Measurements from ENCODE around the gene MED17.

Gene MED17

DNA sequence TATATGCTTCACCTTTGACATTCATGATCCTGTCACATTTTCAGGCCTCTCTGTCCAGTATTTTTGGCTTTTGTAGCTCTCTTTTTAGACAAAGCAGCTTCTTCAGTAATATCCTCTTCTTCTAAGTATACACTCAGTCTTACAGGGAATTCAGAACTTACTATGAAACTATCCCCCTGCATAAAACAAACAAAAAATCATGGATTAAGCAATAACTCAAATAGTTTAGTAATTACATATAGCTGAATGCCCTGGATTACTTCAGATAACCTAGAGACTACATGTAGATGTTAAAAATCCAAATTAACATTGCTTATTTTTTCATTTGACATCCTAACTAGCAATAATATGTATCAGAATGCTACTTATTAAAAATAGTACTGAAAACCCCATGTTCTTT is 48.0 kb upstream of the MED17 start:
- peaks cover 60% of the 10 kb centered on the region; the same call in 1 of the 2 replicates for H4K20me1 ChIP-seq (ENCODE audit: insufficient read depth, low read length)
- DNase-seq = no peak
- no peak overlapping the region for H3K4me3 ChIP-seq (ENCODE audit: low read length)
- peaks cover 91% of the 10 kb centered on the region for H3K79me2 ChIP-seq (ENCODE audit: low read length)
- H3K36me3 ChIP-seq (replicated peaks; ENCODE audit: insufficient read depth, low read length) = peaks cover 59% of the 10 kb centered on the region
- TF ChIP-seq, protein P1, sequence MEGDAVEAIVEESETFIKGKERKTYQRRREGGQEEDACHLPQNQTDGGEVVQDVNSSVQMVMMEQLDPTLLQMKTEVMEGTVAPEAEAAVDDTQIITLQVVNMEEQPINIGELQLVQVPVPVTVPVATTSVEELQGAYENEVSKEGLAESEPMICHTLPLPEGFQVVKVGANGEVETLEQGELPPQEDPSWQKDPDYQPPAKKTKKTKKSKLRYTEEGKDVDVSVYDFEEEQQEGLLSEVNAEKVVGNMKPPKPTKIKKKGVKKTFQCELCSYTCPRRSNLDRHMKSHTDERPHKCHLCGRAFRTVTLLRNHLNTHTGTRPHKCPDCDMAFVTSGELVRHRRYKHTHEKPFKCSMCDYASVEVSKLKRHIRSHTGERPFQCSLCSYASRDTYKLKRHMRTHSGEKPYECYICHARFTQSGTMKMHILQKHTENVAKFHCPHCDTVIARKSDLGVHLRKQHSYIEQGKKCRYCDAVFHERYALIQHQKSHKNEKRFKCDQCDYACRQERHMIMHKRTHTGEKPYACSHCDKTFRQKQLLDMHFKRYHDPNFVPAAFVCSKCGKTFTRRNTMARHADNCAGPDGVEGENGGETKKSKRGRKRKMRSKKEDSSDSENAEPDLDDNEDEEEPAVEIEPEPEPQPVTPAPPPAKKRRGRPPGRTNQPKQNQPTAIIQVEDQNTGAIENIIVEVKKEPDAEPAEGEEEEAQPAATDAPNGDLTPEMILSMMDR (IDR thresholded peaks at IDR 0.05; ENCODE audit: low read length) = no peak
- TF ChIP-seq EZH2phosphoT487 (IDR thresholded peaks at IDR 0.05; ENCODE audit: low read length) (no peak), EZH2 (optimal IDR thresholded peaks at IDR 0.05; ENCODE audit: low read depth, low read length) (no peak)
- H3K4me1 ChIP-seq (ENCODE audit: low read length) = peaks cover 23% of the 10 kb centered on the region
- no peaks in the 10 kb centered on the region for H3K9me2 ChIP-seq (replicated peaks; ENCODE audit: insufficient read depth, low read length)
- H3K9me3 ChIP-seq (replicated peaks; ENCODE audit: insufficient read depth, low read length) = no peaks in the 10 kb centered on the region
- peak overlapping the region; percentile 88; the same call in 1 of the 2 replicates for H3K4me2 ChIP-seq (ENCODE audit: low read depth, low read length)
- 0 out of 2 replicates have a peak overlapping the region, but pooled peaks have one; percentile 1 for H3K27ac ChIP-seq (ENCODE audit: low read length)
- H3K27me3 ChIP-seq (replicated peaks; ENCODE audit: insufficient read depth, low read length) = no peaks in the 10 kb centered on the region
- no peak overlapping the region for H2AFZ ChIP-seq (ENCODE audit: low read length)
- peaks cover 97% of the 10 kb centered on the region for H3F3A ChIP-seq (ENCODE audit: insufficient read depth, low read length)
- no peak overlapping the region; the same call in 1 of the 2 replicates for H3K9ac ChIP-seq (ENCODE audit: low read length)

DNA sequence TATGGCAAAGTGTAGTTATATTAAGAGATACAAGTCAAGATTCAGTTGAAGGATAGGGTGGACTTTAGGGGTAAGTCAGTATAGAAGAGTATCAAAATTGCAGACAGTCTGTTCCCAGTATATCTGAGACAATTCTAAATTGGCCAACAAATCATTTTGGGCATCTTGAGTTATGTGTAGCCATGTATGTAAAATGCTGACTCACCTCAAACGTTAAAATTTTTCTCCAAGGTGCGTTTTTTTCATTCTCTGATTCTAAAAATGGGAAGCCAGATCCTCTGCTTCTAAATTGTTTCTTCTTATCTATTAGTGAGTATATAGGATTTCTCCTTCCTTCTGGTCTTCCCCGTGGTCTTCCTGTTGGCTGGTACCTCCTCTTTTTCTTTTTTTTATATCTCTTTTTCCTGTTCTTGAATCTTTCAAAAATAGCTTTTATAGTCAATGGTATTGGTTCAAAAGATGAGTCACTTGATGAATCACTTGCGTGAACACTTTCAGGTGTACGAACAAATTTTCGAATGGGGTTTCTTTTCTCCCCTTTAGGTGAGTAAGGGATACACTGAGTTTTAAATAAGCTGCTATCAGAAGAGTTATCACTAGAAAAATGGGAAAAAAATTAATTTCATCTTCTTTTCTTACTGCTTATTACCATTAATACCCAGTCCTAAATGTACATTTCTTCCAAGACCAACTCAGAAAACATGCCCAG is 46.0 kb upstream of the MED17 start:
- Histone ChIP-seq H2AFZ (ENCODE audit: low read length) (no peak overlapping the region), H3K9ac (ENCODE audit: low read length) (peak overlapping the region; percentile 99), H3K9me2 (replicated peaks; ENCODE audit: insufficient read depth, low read length) (no peaks in the 10 kb centered on the region), H3K27me3 (replicated peaks; ENCODE audit: insufficient read depth, low read length) (no peaks in the 10 kb centered on the region), H3K4me2 (ENCODE audit: low read depth, low read length) (peak overlapping the region; percentile 88), H3K79me2 (ENCODE audit: low read length) (peaks cover 91% of the 10 kb centered on the region), H3K9me3 (replicated peaks; ENCODE audit: insufficient read depth, low read length) (no peaks in the 10 kb centered on the region), H4K20me1 (ENCODE audit: insufficient read depth, low read length) (peaks cover 51% of the 10 kb centered on the region; the same call in 1 of the 2 replicates), H3K4me1 (ENCODE audit: low read length) (peaks cover 23% of the 10 kb centered on the region), H3K27ac (ENCODE audit: low read length) (peak overlapping the region; percentile 92; the same call in 1 of the 2 replicates), H3K36me3 (replicated peaks; ENCODE audit: insufficient read depth, low read length) (peaks cover 45% of the 10 kb centered on the region), H3K4me3 (ENCODE audit: low read length) (peak overlapping the region; percentile 96), H3F3A (ENCODE audit: insufficient read depth, low read length) (peaks cover 86% of the 10 kb centered on the region)
- no peak for TF ChIP-seq EZH2 (optimal IDR thresholded peaks at IDR 0.05; ENCODE audit: low read depth, low read length)
- no peak for TF ChIP-seq EZH2phosphoT487 (IDR thresholded peaks at IDR 0.05; ENCODE audit: low read length)
- TF ChIP-seq, protein P1 (IDR thresholded peaks at IDR 0.05; ENCODE audit: low read length) = no peak
- DNase-seq = peak; percentile 35

DNA sequence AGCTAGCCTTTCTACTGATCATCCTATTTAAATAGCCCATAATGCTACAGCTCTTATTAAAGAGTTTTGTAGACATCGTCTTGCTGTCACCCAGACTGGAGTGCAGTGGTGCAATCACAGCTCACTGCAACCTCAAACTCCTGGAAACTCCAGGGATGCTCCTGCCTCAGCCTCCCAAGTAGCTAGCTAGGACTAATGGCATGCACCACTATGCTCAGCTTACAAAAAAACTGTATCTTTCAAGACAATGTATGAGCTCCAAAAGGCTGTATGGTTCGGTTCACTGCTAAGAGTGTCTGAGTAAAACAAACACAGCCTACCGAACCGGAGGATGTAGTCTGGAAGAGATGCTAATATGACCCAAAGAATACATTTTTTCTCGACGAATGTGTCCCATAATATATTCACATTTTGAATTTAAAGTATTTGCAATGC is 45.4 kb upstream of the MED17 start:
- Histone ChIP-seq H3K4me3 (ENCODE audit: low read length) (peak overlapping the region; percentile 96), H3K9me3 (replicated peaks; ENCODE audit: insufficient read depth, low read length) (no peaks in the 10 kb centered on the region), H3F3A (ENCODE audit: insufficient read depth, low read length) (peaks cover 80% of the 10 kb centered on the region), H2AFZ (ENCODE audit: low read length) (no peak overlapping the region), H4K20me1 (ENCODE audit: insufficient read depth, low read length) (peaks cover 51% of the 10 kb centered on the region; the same call in 1 of the 2 replicates), H3K4me2 (ENCODE audit: low read depth, low read length) (peak overlapping the region; percentile 88), H3K9me2 (replicated peaks; ENCODE audit: insufficient read depth, low read length) (no peaks in the 10 kb centered on the region), H3K79me2 (ENCODE audit: low read length) (peaks cover 91% of the 10 kb centered on the region), H3K27ac (ENCODE audit: low read length) (peak overlapping the region; percentile 92; the same call in 1 of the 2 replicates), H3K4me1 (ENCODE audit: low read length) (peaks cover 23% of the 10 kb centered on the region), H3K36me3 (replicated peaks; ENCODE audit: insufficient read depth, low read length) (peaks cover 44% of the 10 kb centered on the region), H3K27me3 (replicated peaks; ENCODE audit: insufficient read depth, low read length) (no peaks in the 10 kb centered on the region), H3K9ac (ENCODE audit: low read length) (peak overlapping the region; percentile 99)
- TF ChIP-seq EZH2 (optimal IDR thresholded peaks at IDR 0.05; ENCODE audit: low read depth, low read length) (no peak), EZH2phosphoT487 (IDR thresholded peaks at IDR 0.05; ENCODE audit: low read length) (no peak)
- TF ChIP-seq, protein P1 (IDR thresholded peaks at IDR 0.05; ENCODE audit: low read length) = no peak
- no peak for DNase-seq

Data from MM.1S (cell line).